Activated T-cell treated with anti-CD3 and anti-CD28 coated beads, Interleukin-2, amount 50 U/mL, for 4 hours (primary cell): Measurements from ENCODE around the gene FTCD. TPM values are rescaled to one million over a fixed set of nuclear protein-coding genes. Genes with fewer than 3 reads are reported as not detected.
"Not testable (repeated sequence)": the region's sequence is repeated elsewhere in the genome, so short reads cannot be mapped to it uniquely, and the experiment has no call there.

Experiments
- ATAC-seq, 2 donors: fragments of 200-7000 bp; cut with Tn5 transposase; one replicate each; pipeline ENCODE4 v1.10.0; 2021
- DNase-seq: peaks from one replicate; pipeline ENCODE4 v3.0.0-alpha.2; 2020
- H3K27me3 Mint-ChIP-seq: one replicate; pipeline ENCODE4 v1.8.0; 2021; ENCODE audit warnings: low read depth, mixed read lengths
- H3K36me3 Mint-ChIP-seq: one replicate; pipeline ENCODE4 v1.8.0; 2022; ENCODE audit warnings: mixed read lengths; ENCODE audit not compliant: insufficient read depth
- H3K4me1 Mint-ChIP-seq: one replicate; pipeline ENCODE4 v1.8.0; 2021; ENCODE audit warnings: low read depth, mixed read lengths
- H3K4me3 Mint-ChIP-seq: one replicate; pipeline ENCODE4 v1.8.0; 2021; ENCODE audit warnings: mild to moderate bottlenecking, moderate library complexity, mixed read lengths
- H3K9me3 Mint-ChIP-seq: one replicate; pipeline ENCODE4 v1.8.0; 2021; ENCODE audit warnings: mixed read lengths
- total RNA-seq, 3 donors: library from RNA; stranded (reverse); gene quantifications; one replicate each; pipeline ENCODE4 v1.2.1, GENCODE V29; 2021

The FTCD gene
- total RNA-seq, 3 donors from 2014 or later: 0.33 to 0.71 (median 0.40) TPM

GRCh38 chr21:46145840-46146691 lies 9.3 kb downstream of the FTCD start:
- DNase-seq (no peak), ATAC-seq (no peak)
- no peaks in the 10 kb centered on the region for H3K36me3 Mint-ChIP-seq
- H3K9me3 Mint-ChIP-seq: no peaks in the 10 kb centered on the region
- H3K4me1 Mint-ChIP-seq: peaks cover 11% of the 10 kb centered on the region
- no peak overlapping the region for H3K4me3 Mint-ChIP-seq
- H3K27me3 Mint-ChIP-seq: no peaks in the 10 kb centered on the region

GRCh38 chr21:46145159-46145839 lies 10.1 kb downstream of the FTCD start:
- DNase-seq: no peak
- no peak for ATAC-seq
- H3K4me1 Mint-ChIP-seq: peaks cover 11% of the 10 kb centered on the region
- H3K9me3 Mint-ChIP-seq: no peaks in the 10 kb centered on the region
- H3K27me3 Mint-ChIP-seq: no peaks in the 10 kb centered on the region
- no peaks in the 10 kb centered on the region for H3K36me3 Mint-ChIP-seq
- no peak overlapping the region for H3K4me3 Mint-ChIP-seq

GRCh38 chr21:46144464-46145070 lies 10.8 kb downstream of the FTCD start:
- H3K36me3 Mint-ChIP-seq: no peaks in the 10 kb centered on the region
- DNase-seq (no peak), ATAC-seq (no peak)
- no peaks in the 10 kb centered on the region for H3K9me3 Mint-ChIP-seq
- no peaks in the 10 kb centered on the region for H3K27me3 Mint-ChIP-seq
- H3K4me1 Mint-ChIP-seq: peaks cover 11% of the 10 kb centered on the region
- peak overlapping the region; percentile 31 for H3K4me3 Mint-ChIP-seq

- H3K4me1 Mint-ChIP-seq: peaks cover 11% of the 10 kb centered on the region
- no peak for DNase-seq
These were observed 12.6 kb downstream of the FTCD start for GRCh38 chr21:46142582-46143473.

GRCh38 chr21:46141767-46142581 lies 13.4 kb downstream of the FTCD start:
- no peak for DNase-seq
- no peak overlapping the region for H3K4me3 Mint-ChIP-seq
- ATAC-seq: no peak
- H3K27me3 Mint-ChIP-seq: peaks cover 6% of the 10 kb centered on the region
- no peaks in the 10 kb centered on the region for H3K9me3 Mint-ChIP-seq
- no peaks in the 10 kb centered on the region for H3K36me3 Mint-ChIP-seq
- peaks cover 11% of the 10 kb centered on the region for H3K4me1 Mint-ChIP-seq

More at GRCh38 chr21:46142582-46143473, 12.6 kb downstream of the FTCD start:
- H3K27me3 Mint-ChIP-seq: peaks cover 4% of the 10 kb centered on the region
- no peaks in the 10 kb centered on the region for H3K36me3 Mint-ChIP-seq
- no peak for ATAC-seq
- no peak overlapping the region for H3K4me3 Mint-ChIP-seq
- H3K9me3 Mint-ChIP-seq: no peaks in the 10 kb centered on the region

DNA sequence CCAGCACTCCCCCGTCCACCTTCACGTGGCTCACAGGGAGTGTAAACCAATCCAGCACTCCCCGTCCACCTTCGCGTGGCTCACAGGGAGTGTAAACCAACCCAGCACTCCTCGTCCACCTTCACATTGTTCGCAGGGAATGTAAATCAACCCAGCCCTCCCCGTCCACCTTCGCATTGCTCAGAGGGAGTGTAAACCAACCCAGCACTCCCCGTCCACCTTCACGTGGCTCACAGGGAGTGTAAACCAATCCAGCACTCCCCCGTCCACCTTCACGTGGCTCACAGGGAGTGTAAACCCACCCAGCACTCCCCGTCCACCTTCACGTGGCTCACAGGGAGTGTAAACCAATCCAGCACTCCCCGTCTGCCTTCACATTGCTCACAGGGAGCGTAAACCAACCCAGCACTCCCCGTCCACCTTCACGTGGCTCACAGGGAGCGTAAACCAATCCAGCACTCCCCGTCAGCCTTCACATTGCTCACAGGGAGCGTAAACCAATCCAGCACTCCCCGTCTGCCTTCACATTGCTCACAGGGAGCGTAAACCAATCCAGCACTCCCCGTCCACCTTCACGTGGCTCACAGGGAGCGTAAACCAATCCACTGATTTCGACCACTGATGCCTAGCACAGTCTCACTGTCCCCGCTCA lies 14.9 kb downstream of the FTCD start:
- H3K4me3 Mint-ChIP-seq, ATAC-seq, DNase-seq, H3K27me3 Mint-ChIP-seq, H3K36me3 Mint-ChIP-seq, H3K9me3 Mint-ChIP-seq: not testable (repeated sequence)
- H3K4me1 Mint-ChIP-seq: peaks cover 11% of the 10 kb centered on the region

DNA sequence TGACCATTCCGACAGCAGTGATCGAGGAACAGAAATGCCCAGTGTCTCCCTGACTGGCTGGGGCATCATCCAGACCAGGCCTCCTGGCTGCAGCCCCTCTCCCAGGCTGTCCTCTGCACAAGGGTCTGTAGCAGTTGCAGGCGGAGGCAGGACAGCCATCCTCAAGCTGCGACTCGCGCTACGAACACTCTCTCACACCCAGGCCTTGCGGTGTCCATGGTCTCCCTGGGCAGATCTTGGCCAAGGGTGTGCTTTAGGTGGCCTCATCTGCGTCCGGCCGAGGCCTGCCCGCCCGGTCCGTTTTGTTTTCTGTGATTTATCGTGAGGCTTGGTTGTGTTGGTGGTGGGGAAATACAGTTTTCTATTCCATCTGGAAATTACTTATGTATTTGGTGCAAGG lies 15.7 kb downstream of the FTCD start:
- H3K9me3 Mint-ChIP-seq: no peaks in the 10 kb centered on the region
- DNase-seq (no peak), ATAC-seq (no peak)
- no peak overlapping the region for H3K4me3 Mint-ChIP-seq
- no peaks in the 10 kb centered on the region for H3K36me3 Mint-ChIP-seq
- H3K27me3 Mint-ChIP-seq: peaks cover 8% of the 10 kb centered on the region
- peaks cover 10% of the 10 kb centered on the region for H3K4me1 Mint-ChIP-seq

GRCh38 chr21:46138383-46138970 lies 16.9 kb downstream of the FTCD start:
- Mint-ChIP-seq H3K36me3 (no peaks in the 10 kb centered on the region), H3K4me1 (peaks cover 3% of the 10 kb centered on the region), H3K9me3 (no peaks in the 10 kb centered on the region), H3K27me3 (peaks cover 8% of the 10 kb centered on the region), H3K4me3 (no peak overlapping the region)
- no peak for DNase-seq
- no peak for ATAC-seq

GRCh38 chr21:46137908-46138307 lies 17.5 kb downstream of the FTCD start:
- peaks cover 8% of the 10 kb centered on the region for H3K27me3 Mint-ChIP-seq
- H3K4me1 Mint-ChIP-seq: peaks cover 2% of the 10 kb centered on the region
- ATAC-seq: no peak
- no peaks in the 10 kb centered on the region for H3K9me3 Mint-ChIP-seq
- no peak overlapping the region for H3K4me3 Mint-ChIP-seq
- H3K36me3 Mint-ChIP-seq: no peaks in the 10 kb centered on the region
- no peak for DNase-seq

DNA sequence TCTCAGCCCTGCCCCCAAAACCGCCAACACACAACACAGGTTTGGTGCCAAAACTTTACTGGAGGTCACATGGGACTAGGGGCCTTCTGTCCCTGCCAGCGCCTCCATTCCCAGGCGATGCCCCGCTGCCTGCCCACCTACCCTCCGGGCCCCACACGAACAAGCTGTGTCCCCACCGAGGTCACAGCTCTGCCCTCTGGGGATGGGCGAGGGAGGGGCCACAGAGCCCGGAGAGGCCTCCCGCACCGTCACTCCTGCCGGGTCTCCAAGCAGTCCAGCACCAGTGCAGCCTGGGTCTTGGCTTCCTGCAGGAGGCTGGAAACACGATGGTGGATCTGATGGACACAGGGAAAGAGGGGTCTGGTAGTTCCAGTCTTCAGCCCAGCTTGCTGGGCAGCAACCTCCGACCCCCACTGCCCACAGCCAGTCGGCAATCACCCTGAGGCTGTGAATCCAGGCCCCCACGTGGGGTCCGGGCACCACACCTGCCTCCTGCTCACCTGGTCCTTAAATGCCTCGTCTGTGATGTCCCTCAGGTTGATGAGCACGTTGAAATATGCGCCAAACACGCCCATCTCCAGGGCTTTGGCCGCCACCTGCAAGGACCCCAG lies 18.5 kb downstream of the FTCD start:
- DNase-seq: no peak
- no peaks in the 10 kb centered on the region for H3K4me1 Mint-ChIP-seq
- H3K36me3 Mint-ChIP-seq: no peaks in the 10 kb centered on the region
- H3K27me3 Mint-ChIP-seq: peaks cover 8% of the 10 kb centered on the region
- H3K4me3 Mint-ChIP-seq: no peak overlapping the region
- no peaks in the 10 kb centered on the region for H3K9me3 Mint-ChIP-seq
- ATAC-seq: no peak

DNA sequence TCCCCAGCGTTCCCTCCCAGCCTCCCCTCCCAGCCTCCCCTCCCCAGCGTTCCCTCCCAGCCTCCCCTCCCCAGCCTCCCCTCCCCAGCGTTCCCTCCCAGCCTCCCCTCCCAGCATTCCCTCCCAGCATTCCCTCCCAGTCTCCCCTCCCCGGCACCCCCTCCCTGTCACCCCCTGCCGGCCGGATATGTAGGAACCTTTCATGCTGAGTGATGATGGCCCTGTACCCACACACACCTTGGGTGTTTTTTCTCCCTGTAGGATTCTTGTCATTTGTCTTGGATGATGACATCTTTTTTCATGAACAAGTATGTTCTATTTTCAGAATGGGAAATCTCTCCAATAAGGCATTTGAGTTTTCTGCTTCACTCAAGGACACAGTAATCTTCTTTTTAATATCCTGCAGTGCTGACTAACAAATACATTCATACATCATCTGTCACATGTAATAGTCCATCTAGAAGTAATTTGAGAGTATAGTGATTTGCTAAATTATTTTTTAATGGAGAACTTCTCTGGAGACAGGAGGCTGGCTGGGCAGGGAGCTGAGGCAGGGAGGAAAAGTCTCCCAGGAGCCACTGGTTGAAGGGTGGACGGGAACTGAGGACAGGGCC lies 19.5 kb downstream of the FTCD start:
- DNase-seq: no peak
- H3K36me3 Mint-ChIP-seq: no peaks in the 10 kb centered on the region
- H3K9me3 Mint-ChIP-seq: no peaks in the 10 kb centered on the region
- no peak overlapping the region for H3K4me3 Mint-ChIP-seq
- peaks cover 8% of the 10 kb centered on the region for H3K27me3 Mint-ChIP-seq
- no peaks in the 10 kb centered on the region for H3K4me1 Mint-ChIP-seq
- no peak for ATAC-seq
